Measurements from ENCODE around the gene TERT. TPM values are rescaled to one million over a fixed set of nuclear protein-coding genes. Genes with fewer than 3 reads are reported as not detected.

The TERT gene
- total and polyA plus RNA-seq, 2 of the 13 experiments (the other 11 are each of a cell fraction or from before 2014, with no cell fraction given): 4.3 to 5.9 TPM

DNA sequence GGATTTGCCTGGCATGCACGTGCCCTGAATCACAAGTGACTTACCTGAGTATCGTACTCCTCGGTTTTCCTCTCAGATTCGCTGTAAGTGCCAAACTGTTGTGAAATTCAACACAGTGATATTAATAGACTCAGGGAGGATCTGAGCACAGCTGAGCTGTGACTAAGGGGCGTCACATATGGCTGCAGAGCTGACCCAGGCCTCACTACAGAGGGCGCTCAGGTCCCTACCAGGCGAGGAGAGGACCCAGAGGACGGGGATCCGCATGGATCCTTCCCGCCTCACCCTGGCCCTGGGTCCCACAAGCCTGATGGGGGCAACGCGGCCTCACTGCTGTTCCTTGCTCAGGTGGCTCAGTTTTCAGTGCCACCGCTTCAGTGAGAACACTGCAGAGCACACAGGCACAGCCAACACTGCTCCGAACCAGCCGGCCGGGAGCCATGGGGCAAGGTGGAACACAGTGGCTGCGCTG is 29.9 kb upstream of the TERT start:
- peaks cover 17% of the 10 kb centered on the region for H4K20me1 ChIP-seq (ENCODE audit: insufficient read depth, low read length)
- WGBS (ENCODE audit: low lambda C conversion rate): 95% methylated on average over 7 of the region's 17 CpGs
- intact Hi-C loops (cut with micrococcal nuclease; ENCODE audit: unreplicated experiment): no loop called here
- CTCF ChIA-PET (ENCODE audit: low intra/inter-chr PET ratio, low total read pairs): no interaction called here
- no TSS peak for BruUV-seq (replicated peaks)
- H2AFZ ChIP-seq (ENCODE audit: low read length): no peak overlapping the region
- DNase-seq (ENCODE audit: low spot score) (no peak), FAIRE-seq (no peak), ATAC-seq (peak; percentile 19; the same call in 1 of the 3 replicates)
- H3K9me3 ChIP-seq (ENCODE audit: low read length): no peaks in the 10 kb centered on the region
- no peak overlapping the region for H3K4me2 ChIP-seq (ENCODE audit: low read depth, low read length)
- H3K4me1 ChIP-seq (ENCODE audit: insufficient read depth, low read length): peaks cover 28% of the 10 kb centered on the region
- no peak overlapping the region for H3K27ac ChIP-seq (ENCODE audit: extremely low read length, insufficient read depth, low read length)
- no peaks in the 10 kb centered on the region for H3K27me3 ChIP-seq (ENCODE audit: control insufficient read depth in 1 of 2, insufficient read depth in 2 of 2, low read length in 2 of 2)
- H3K9ac ChIP-seq (ENCODE audit: insufficient read depth, low read depth, low read length): no peak overlapping the region
- in situ Hi-C loops (cut with HindIII; ENCODE audit: extremely low pct_ligation_motif_present, low pct_unique_long_range_greater_than_20kb): no loop called here
- TF ChIP-seq DNMT1 (CRISPR knock-in tag; IDR thresholded peaks at IDR 0.05) (no peak), AGO2 (optimal IDR thresholded peaks at IDR 0.05; ENCODE audit: low read depth, low read length) (peak; percentile 27)
- H3K79me2 ChIP-seq (ENCODE audit: insufficient read depth, low read length): no peaks in the 10 kb centered on the region
- POLR2A ChIA-PET: no interaction called here
- peaks cover 31 to 51% of the 10 kb centered on the region in 2 experiments; a peak in 4 of 5 replicates for H3K36me3 ChIP-seq (replicated peaks in 1 of 2; ENCODE audit: control insufficient read depth in 1 of 2, insufficient read depth in 2 of 2, low read length in 2 of 2)
- H3K4me3 ChIP-seq (replicated peaks in 1 of 3; ENCODE audit: insufficient read depth in 1 of 3, low read depth in 2 of 3, low read length in 3 of 3): no peak overlapping the region

- Histone ChIP-seq H3K27ac (ENCODE audit: extremely low read length, insufficient read depth, low read length) (no peak overlapping the region), H3K4me2 (ENCODE audit: low read depth, low read length) (no peak overlapping the region), H3K79me2 (ENCODE audit: insufficient read depth, low read length) (no peaks in the 10 kb centered on the region), H3K4me3 (replicated peaks in 1 of 3; ENCODE audit: insufficient read depth in 1 of 3, low read depth in 2 of 3, low read length in 3 of 3) (no peak overlapping the region), H2AFZ (ENCODE audit: low read length) (no peak overlapping the region), H4K20me1 (ENCODE audit: insufficient read depth, low read length) (peaks cover 17% of the 10 kb centered on the region), H3K9ac (ENCODE audit: insufficient read depth, low read depth, low read length) (no peak overlapping the region), H3K4me1 (ENCODE audit: insufficient read depth, low read length) (peaks cover 28% of the 10 kb centered on the region), H3K9me3 (ENCODE audit: low read length) (no peaks in the 10 kb centered on the region), H3K36me3 (replicated peaks in 1 of 2; ENCODE audit: control insufficient read depth in 1 of 2, insufficient read depth in 2 of 2, low read length in 2 of 2) (peaks cover 33 to 55% of the 10 kb centered on the region in 2 experiments; a peak in 4 of 5 replicates), H3K27me3 (ENCODE audit: control insufficient read depth in 1 of 2, insufficient read depth in 2 of 2, low read length in 2 of 2) (no peaks in the 10 kb centered on the region)
- intact Hi-C loops (cut with micrococcal nuclease; ENCODE audit: unreplicated experiment) (no loop called here), in situ Hi-C loops (cut with HindIII; ENCODE audit: extremely low pct_ligation_motif_present, low pct_unique_long_range_greater_than_20kb) (no loop called here)
- TF ChIP-seq, protein P1, sequence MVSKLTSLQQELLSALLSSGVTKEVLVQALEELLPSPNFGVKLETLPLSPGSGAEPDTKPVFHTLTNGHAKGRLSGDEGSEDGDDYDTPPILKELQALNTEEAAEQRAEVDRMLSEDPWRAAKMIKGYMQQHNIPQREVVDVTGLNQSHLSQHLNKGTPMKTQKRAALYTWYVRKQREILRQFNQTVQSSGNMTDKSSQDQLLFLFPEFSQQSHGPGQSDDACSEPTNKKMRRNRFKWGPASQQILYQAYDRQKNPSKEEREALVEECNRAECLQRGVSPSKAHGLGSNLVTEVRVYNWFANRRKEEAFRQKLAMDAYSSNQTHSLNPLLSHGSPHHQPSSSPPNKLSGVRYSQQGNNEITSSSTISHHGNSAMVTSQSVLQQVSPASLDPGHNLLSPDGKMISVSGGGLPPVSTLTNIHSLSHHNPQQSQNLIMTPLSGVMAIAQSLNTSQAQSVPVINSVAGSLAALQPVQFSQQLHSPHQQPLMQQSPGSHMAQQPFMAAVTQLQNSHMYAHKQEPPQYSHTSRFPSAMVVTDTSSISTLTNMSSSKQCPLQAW (CRISPR knock-in tag; IDR thresholded peaks at IDR 0.05): no peak
- TF ChIP-seq ZKSCAN8 (CRISPR knock-in tag; IDR thresholded peaks at IDR 0.05; ENCODE audit: borderline replicate concordance) (no peak), ZSCAN30 (CRISPR knock-in tag; IDR thresholded peaks at IDR 0.05) (no peak), PBX3 (CRISPR knock-in tag; IDR thresholded peaks at IDR 0.05; ENCODE audit: borderline replicate concordance) (no peak), TAF1 (CRISPR knock-in tag; IDR thresholded peaks at IDR 0.05) (no peak), ZNF547 (CRISPR knock-in tag; IDR thresholded peaks at IDR 0.05) (no peak)
- TF ChIP-seq, protein P2, sequence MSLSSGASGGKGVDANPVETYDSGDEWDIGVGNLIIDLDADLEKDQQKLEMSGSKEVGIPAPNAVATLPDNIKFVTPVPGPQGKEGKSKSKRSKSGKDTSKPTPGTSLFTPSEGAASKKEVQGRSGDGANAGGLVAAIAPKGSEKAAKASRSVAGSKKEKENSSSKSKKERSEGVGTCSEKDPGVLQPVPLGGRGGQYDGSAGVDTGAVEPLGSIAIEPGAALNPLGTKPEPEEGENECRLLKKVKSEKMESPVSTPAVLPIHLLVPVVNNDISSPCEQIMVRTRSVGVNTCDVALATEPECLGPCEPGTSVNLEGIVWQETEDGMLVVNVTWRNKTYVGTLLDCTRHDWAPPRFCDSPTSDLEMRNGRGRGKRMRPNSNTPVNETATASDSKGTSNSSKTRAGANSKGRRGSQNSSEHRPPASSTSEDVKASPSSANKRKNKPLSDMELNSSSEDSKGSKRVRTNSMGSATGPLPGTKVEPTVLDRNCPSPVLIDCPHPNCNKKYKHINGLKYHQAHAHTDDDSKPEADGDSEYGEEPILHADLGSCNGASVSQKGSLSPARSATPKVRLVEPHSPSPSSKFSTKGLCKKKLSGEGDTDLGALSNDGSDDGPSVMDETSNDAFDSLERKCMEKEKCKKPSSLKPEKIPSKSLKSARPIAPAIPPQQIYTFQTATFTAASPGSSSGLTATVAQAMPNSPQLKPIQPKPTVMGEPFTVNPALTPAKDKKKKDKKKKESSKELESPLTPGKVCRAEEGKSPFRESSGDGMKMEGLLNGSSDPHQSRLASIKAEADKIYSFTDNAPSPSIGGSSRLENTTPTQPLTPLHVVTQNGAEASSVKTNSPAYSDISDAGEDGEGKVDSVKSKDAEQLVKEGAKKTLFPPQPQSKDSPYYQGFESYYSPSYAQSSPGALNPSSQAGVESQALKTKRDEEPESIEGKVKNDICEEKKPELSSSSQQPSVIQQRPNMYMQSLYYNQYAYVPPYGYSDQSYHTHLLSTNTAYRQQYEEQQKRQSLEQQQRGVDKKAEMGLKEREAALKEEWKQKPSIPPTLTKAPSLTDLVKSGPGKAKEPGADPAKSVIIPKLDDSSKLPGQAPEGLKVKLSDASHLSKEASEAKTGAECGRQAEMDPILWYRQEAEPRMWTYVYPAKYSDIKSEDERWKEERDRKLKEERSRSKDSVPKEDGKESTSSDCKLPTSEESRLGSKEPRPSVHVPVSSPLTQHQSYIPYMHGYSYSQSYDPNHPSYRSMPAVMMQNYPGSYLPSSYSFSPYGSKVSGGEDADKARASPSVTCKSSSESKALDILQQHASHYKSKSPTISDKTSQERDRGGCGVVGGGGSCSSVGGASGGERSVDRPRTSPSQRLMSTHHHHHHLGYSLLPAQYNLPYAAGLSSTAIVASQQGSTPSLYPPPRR (CRISPR knock-in tag; IDR thresholded peaks at IDR 0.05; ENCODE audit: borderline replicate concordance): no peak
- ChIA-PET POLR2A (no interaction called here), CTCF (ENCODE audit: low intra/inter-chr PET ratio, low total read pairs) (no interaction called here)
- ATAC-seq: no peak
- BruUV-seq (replicated peaks): no TSS peak
- WGBS (ENCODE audit: low lambda C conversion rate): 99% methylated on average over 15 of the region's 15 CpGs
- no peak for FAIRE-seq
- no peak for DNase-seq (ENCODE audit: low spot score)
Observed at GRCh38 chr5:1324301-1324700, 29.4 kb upstream of the TERT start.

Data from HepG2 (cell line).